Ramos (cell line): ENCODE data around the gene EEPD1.

Source experiments
- in situ Hi-C: fragments of 300-500 bp; cut with MboI; formaldehyde crosslinking; loops from one replicate; pipeline ENCODE4 v1.14.3; 2022; ENCODE audit warnings: low sequenced_read_pairs; ENCODE audit not compliant: unreplicated experiment

Gene EEPD1

DNA sequence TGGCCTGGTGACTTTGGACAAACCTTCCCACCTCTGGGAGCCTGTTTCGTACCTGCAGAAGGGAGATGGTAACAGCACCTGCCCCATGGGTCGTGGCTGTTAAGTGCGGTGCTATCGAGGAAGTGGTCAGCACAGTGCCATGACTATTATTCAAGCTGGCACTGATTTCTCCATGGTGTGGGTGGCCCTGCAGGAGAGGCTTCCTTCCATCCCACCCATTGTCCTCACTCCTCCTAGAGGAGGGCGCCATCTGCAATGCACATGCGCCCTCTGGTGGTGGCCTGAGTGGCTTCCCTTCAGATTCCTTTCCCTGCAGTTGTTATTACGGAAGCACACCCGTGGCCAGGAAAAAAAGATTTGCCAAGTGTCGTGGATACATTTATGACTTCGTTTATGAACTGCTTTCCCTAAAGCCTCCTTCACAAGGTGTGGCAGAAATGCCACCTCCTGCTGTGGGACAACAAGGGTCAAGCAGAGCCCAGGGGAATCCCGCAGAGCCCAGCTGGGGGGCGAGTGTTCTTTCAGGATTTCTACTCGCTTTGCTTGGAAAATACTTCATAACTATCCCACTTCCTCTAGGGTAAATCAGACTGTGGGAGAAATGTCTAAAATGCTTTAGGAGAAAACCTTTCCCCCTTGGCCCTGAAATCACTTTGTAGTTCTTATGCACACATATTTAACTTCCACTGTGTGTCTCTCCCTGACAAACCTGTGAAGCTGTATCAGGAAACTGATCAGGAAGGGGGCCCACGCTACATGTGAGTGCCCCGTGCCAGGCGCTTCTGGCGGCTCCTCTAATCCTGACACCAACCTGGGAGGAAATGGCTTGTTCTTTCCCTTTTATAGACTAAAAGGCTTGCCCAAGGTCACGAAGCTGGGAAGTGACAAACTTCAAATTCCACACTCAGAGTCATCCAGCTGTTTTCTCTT is 138.6 kb downstream of the EEPD1 start:
- in situ Hi-C loops = no loop called here

DNA sequence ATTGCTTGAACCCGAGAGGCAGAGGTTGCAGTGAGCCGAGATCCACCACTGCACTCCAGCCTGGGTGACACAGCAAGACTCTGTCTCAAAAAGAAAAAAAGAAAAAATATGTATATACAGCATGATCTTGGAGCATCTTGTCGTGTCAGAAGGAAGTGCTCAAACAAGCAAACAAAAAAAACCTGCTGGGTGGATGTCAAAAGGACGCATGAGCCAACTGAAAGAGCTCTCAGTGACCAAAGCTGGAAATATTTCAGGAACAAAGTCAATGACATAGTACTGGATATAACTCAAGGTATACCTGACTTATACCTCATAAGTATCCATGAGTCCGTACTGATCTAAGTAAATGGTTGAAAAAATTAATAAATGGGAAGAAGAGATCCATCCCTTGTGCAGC is 142.0 kb downstream of the EEPD1 start:
- in situ Hi-C loops = loop anchor here (5.0 kb wide), 1 partner anchor 308 kb away; no protein-coding TSS in a partner anchor

DNA sequence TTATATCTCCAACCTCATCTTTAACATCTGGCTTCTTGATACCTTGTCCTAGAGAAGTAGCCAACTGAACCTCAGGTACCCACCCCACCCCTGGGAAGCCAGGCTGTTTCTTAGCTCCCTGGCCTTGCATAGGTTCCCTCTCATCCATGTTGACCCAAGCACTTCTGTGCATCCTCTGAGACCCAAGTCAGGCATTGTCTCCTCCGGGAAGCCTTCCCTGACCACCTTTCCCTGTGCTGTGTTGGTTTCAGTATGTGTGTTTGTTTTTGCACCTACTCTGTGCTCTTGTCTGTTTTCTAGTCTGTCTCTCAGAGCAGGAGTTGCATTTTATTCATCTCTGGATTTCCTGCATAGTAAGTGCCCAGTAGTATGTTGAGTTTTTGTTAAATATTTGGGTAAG is 143.2 kb downstream of the EEPD1 start:
- in situ Hi-C loops = loop anchor here (5.0 kb wide), 1 partner anchor 309 kb away; no protein-coding TSS in a partner anchor

DNA sequence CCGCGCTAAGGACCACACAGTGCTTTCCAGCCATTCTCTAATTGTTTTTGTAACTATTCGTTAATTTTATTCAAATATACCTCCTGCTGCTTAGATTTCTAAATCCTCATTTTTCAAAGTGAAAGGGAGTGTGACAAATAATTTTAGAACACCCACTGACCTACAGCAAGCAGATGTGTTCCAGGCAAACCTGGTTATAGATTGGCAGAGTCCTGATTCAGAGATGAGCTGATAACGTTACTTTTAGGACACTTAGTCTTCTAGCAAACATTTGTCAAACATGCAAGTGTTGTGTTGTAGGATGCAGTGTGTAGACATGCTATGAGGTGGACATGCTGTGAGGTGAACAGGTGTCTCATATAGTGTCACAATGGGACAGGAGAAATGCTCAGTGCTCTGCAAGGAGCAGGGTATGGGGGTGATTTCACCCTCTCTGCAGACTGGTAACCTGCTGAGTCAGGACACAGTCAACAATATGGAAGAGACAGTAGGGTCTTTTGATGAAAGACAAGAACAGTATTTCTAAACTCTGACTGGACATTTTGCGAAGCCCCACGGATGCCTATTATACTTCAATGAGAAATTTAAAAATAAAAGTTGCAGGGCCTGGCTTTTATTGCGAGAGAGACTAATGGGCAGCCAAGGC is 144.4 kb downstream of the EEPD1 start:
- in situ Hi-C loops = loop anchor here (5.0 kb wide), 1 partner anchor 310 kb away; no protein-coding TSS in a partner anchor

DNA sequence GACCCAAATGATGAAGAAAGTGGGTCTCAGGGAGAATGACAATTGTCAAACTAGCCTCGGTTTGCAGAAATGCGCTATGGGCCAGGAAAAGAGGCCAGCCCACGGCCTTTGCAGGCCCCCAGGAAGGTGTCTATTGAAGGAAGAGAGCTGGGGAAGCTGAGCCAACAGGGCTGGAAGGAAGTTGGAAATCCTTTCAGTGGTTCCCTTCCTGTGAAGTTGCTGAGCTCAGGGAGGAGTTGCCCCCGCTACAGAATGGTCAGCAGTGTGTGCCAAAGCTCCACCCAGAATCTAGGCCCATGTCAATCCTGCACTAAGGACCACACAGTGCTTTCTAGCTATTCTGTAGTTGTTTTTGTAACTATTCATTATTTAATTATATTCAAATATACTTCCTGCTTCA is 145.1 kb downstream of the EEPD1 start:
- in situ Hi-C loops = loop anchor here (5.0 kb wide), 1 partner anchor 311 kb away; no protein-coding TSS in a partner anchor

DNA sequence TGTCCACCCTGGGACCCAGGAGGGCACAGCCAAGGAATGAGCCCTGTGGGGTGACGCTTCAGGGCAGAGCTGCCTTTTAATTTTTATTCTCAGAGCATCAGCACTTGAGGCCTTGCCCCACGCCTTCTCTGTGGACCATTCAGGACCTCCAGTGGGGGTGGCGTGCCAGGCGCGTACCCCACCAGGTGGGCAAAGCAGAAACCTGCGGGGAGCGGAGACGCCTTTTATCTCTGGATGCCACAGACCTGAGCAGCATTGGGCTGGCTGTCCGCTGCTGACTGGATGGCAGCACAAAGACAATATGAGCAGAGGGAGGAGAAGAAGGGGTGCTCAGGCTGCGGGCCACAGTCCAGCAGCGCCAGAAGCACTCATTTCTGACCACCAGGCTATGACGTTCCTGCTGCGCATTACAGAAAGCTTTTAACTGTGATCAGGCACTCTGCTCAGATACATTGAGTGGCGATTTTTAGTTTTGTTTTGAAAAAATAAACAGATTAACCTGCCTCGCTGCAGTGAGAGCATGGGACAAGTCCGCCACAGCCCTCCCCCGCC is 146.2 kb downstream of the EEPD1 start:
- in situ Hi-C loops = loop anchor here (5.0 kb wide), 1 partner anchor 312 kb away; no protein-coding TSS in a partner anchor

DNA sequence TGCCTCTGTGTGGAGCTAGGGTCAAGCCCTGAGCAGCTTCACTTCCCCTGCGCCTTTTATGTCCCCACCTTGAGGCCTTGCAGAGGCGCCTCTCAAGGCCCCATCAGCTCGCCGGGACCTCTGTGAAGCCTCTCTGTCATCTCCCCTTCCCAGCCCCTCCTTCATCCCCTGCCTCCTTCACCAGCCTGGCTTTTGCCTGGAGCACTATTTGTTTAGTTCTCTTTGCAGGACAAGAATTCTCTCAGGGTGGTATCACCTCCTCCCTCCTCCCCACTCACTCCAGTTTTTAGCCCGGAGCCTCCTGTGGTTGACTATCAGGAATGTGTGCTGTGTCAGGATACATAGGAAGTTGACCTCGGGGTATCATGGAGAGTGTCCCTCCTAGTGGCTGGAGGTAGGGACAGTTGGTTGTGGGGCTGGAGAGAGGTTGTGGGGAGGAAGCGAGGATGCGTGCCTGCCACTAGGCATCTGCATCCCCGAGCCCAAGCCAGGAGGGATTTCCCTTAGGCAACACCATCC is 146.8 kb downstream of the EEPD1 start:
- in situ Hi-C loops = loop anchor here (5.0 kb wide), 1 partner anchor 313 kb away; no protein-coding TSS in a partner anchor

DNA sequence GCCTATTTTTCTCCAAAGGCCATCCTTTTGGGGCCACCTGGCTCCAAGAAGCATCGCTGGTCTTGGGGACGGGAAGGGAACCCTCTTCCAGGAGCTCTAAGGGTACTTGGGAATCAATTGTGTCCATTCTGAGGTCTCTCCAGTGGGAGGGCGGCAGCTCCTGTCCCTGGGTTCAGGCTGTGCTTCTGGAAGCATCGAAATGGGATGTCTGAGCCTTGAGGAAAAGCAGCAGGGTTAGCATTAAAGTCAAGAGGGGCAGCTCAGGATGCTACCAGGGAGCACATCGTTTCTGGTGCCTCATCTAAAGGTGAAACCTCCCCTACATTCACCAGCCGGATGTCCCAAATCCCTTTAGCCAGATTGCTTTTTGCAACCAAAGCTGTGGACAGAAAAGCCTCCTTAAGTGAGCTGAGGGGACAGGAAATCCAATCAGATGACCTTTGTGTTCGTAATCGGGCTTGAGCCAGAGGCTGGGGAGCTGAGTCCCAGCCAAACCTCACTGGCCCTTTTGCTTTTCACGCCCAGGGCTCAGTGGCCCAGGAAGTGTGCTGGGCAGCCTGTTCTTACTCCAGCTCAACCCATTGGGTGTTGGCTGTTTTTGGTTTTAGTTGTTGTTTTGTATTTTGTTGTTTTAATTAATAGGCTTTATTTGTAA is 147.8 kb downstream of the EEPD1 start:
- in situ Hi-C loops = no loop called here

DNA sequence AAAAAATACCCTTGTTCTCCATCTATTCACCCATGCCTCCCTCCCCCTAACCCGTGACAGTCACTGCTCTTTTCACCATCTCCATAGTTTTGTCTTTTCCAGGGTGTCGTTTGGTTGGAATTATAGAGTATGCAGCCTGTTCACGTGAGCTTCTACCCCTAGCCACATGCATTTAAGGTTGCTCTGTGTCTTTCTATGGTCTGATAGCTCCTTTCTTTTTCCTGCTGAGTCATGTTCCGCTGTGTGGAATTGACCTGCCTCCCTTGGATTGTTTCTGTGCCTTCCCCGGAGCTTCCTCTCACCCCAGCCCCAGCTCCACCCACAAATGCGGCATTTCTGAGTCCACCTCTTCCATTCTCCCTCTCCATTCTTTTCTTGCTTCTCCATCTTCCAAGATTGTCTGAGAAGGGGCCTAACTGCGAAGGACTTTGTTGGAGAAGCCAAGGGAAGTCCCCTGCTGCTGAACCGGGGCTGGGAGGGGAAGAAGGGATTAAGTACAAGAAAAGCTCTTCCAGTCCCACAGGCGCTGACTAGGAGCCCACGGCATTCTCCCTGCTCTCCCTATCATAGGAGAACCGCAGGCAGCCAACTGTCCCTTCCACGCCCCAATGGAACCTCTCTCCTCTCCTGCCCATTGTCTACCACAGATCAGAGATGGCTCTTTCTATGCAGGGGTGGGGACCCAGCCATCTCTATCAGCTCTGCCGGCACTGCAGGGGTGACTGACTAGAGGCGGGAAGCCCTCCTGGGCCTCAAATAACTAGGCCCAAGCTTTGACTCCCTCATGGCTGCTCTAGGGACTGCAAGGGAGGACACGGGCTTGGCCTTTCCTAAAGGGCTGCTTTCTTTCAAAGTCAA is 149.1 kb downstream of the EEPD1 start:
- in situ Hi-C loops = no loop called here

DNA sequence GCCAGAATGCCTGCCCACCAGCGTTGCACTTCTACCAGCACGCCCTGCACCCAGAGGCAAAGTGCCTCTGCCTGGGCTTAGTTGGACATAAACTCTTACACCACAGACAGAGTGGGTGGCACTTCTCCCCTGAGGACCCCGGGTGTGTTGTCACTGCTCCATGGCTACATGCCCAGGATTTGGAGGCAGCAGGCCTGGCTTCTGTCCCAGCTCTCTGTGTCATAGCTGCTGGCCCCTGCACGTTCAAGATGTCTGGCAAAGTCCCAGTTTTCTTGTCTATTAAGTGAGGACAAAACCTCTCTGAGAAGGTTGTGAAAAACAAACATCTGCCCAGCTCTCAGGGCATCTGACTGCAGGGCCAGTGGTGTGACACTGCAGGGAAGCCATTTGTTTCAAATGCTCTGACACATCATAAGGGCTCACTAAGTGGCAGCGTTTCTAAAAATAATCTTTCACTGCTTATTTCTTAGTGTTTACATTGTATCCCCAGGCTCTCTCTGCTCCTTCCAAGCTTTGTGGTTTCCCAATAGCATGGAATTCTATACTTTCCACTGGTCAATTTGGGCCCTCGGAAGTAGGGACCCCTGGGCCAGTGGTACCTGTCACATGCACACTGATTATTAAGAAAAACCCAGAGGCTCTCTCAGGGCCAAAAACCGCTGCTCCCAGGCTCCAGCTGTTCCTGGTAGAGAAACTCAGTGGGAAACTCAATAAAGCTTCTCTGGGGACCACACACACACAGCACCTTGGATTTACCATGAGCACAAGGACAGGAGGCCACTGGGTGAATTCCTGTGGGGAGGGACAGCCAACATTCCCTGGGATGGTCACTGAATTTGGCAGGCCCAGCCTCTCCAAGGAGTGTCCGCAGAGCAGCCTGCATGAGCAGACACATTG is 150.4 kb downstream of the EEPD1 start:
- in situ Hi-C loops = no loop called here

DNA sequence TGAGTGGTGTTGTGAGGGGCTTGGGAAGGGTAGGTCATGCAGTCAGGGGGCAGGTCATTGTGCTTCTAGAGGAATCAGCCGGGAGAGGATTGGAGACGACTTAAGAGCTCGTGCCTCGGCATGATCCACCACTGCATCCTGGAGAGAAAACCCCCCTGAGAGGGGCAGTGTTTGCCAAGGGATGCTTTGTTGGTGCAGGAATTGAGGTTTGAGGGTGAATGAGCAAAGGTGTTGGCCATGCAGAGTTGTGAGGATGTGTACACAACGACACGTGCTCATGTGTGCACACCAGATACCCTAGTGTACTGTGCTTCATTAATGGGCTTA is 151.0 kb downstream of the EEPD1 start:
- in situ Hi-C loops = no loop called here

DNA sequence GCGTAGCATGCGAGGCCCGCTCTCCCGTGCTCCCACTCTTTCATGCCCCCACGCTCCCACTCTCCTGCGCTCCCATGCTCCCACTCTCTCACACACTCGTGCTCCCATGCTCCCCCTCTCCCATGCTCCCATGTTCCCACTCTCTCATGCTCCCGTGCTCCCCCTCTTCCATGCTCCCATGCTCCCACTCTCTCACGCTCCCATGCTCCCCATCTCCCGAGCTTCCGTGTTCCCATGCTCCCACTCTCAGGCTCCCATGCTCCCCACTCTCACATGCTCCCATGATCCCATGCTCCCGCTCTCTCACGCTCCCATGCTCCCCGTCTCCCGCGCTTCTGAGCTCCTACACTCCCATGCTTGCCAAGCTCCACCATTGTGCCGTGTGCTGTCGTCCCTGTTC is 152.2 kb downstream of the EEPD1 start:
- in situ Hi-C loops = no loop called here

DNA sequence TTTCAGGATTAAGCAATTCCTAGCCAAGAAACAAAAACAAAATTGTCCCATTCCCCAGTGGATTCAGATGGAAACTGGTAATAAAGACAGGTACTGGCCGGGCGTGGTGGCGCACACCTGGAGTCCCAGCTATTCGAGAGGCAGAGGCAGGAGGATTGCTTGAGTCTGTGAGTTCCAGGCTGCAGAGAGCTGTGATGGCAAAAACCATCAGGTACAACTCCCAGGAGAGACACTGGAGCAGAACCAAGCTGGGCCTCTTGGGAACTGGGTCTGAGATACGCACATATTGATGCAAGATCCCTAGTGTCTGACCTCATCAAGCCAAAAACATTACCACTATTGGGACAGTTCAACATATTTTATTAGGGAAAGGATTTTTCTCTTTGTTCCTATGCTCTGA is 152.6 kb downstream of the EEPD1 start:
- in situ Hi-C loops = no loop called here

DNA sequence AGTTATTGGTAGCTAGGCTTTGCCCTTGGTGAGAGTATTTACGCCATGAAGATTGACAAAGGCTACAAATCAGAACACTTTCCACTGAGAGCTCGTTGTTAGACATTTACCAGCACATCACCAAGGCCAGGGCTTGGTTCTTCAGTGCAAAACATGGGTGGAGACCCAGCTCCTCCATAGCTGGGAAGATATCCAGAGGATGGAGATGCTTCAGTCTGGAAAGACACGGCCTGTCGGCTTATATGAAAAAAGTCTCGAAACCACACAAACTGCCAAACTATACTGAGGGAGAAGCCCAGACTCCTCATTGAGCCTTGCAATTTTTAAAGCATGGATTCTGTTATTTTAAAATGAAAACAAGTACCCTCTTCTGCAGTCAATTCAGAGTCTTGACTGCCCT is 153.2 kb downstream of the EEPD1 start:
- in situ Hi-C loops = no loop called here

DNA sequence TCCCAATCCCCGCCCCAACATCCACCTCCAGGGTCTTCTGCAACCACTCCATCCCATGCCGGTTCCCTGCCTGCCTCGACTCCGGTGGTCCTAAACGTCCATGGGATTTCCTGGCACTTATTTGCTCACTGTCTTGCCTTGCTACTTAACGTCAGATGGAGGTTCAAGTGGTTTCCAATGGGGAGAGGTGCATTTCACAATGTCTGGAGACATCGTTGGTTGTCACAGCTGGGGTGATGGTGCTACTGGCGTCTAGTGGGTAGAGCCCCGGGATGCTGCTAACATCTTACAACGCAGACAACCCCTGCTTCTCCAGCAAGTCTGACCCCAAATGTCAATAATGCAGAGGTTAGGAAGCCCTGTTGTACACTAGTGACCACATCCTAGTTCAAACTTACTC is 153.7 kb downstream of the EEPD1 start:
- in situ Hi-C loops = no loop called here

DNA sequence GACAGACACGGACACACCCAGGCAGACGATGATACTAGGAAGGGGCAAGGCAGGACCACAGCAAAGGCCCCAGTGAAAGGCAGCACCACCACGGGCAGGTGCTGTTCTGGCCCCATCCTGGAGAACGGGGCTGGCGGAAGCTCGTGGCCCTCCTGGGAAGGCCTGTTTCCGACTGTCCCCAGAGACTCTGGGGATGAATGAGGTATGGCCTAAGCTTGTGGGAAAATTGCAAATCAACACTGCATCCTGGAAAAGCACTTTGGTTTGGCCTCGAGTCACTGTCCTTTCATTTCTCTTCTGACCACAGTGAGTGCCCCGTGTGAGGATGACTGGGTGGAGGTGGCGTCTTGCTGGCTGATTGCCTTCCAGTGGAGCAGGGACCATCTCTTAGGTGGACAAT is 155.0 kb downstream of the EEPD1 start:
- in situ Hi-C loops = no loop called here

DNA sequence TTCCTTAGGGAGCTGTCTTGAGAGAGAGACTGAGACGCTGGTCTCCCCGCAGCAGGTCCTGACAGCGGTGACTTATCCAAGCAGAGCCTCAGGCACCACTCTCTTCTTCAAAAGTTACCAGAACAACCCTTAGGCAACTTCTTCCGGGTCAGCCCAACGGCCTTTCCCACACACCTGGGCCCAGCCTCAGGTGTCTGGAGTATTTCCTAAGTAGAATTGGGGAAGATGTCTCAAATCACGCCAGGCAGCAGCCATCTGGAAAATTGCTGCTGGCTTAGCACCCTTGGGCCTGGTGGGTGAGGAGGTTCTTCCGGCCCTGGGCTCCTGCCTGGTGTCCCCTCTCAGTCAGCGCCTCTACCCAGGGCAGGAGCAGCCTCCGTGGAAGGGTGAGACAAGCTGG is 156.2 kb downstream of the EEPD1 start:
- in situ Hi-C loops = no loop called here

DNA sequence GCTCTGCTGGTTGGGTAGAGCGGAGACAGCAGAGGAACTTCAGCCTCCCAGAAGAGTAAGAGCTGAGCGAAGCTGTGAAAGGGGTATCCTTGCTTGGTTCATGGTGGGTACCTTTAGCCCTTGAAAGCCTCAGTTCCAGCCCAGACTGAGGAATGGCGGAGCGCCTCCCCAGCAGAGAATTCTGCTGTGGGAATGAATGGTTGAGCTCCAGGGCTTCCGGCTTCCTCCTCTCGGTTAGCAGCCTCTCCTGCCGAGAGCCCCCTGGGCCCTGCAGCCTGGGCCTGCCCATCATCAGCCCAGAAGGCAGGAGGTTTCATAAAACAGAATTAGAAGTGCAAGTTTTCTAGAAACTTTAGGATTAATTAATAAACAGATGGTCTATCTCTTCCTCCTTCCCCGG is 156.7 kb downstream of the EEPD1 start:
- in situ Hi-C loops = no loop called here

DNA sequence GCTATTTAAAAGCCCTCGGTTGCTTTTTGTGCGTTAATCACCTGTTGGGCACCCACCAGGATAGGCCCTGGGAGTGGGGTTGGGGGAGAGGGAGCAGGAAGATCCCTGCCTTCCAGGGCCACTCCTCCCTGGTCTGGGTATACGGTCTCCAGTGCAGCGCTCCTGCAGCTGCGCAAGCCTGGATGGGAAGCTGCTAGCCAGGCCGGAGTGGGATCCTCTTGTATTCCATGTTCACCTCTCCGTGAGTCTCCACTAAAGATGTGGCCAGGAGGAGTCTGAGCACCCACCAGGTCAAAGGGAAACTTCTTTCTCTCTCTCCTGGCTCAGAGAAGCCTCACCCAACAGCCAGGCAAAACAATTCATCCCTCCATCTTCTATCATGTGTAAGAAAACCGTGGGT is 157.8 kb downstream of the EEPD1 start:
- in situ Hi-C loops = no loop called here
